Smooth muscle cell (in vitro differentiated cells): Measurements from ENCODE around the gene QSOX2. TPM values are rescaled to one million over a fixed set of nuclear protein-coding genes. Genes with fewer than 3 reads are reported as not detected.

ENCODE experiments used
- DNase-seq: peaks from one replicate; lab custom pipeline; 2025; ENCODE audit not compliant: unreplicated experiment; lab: John Stamatoyannopoulos, UW
- H2AFZ ChIP-seq: fragments of 200-600 bp; sonication (generic); 2 replicates; pipeline ENCODE4 v1.6.0; 2016; ENCODE audit warnings: antibody characterized with exemption, low read depth, mild to moderate bottlenecking
- H3F3A ChIP-seq: fragments of 200-600 bp; sonication (generic); 2 replicates; pipeline ENCODE4 v1.6.0; 2017; ENCODE audit warnings: antibody characterized with exemption, low read depth
- H3K27ac ChIP-seq: fragments of 200-600 bp; sonication (generic); 2 replicates; pipeline ENCODE4 v1.5.1; 2016; ENCODE audit warnings: low read depth, mild to moderate bottlenecking
- H3K27me3 ChIP-seq: fragments of 200-600 bp; sonication (generic); 2 replicates; pipeline ENCODE4 v1.6.1; 2016; ENCODE audit warnings: low read depth, mild to moderate bottlenecking
- H3K36me3 ChIP-seq: fragments of 200-600 bp; sonication (generic); 2 replicates; pipeline ENCODE4 v1.5.1; 2016; ENCODE audit warnings: low read depth
- H3K4me1 ChIP-seq: fragments of 200-600 bp; sonication (generic); 2 replicates; pipeline ENCODE4 v1.5.1; 2016; ENCODE audit warnings: low read depth
- H3K4me2 ChIP-seq: fragments of 200-600 bp; sonication (generic); 2 replicates; pipeline ENCODE4 v1.6.0; 2016; ENCODE audit warnings: mild to moderate bottlenecking
- H3K4me3 ChIP-seq: fragments of 200-600 bp; sonication (generic); 2 replicates; pipeline ENCODE4 v1.5.1; 2016; ENCODE audit warnings: mild to moderate bottlenecking
- H3K79me2 ChIP-seq: fragments of 200-600 bp; sonication (generic); 2 replicates; pipeline ENCODE4 v1.6.0; 2016; ENCODE audit warnings: low read depth, mild to moderate bottlenecking
- H3K9ac ChIP-seq: fragments of 200-600 bp; sonication (generic); 2 replicates; pipeline ENCODE4 v1.6.0; 2016; ENCODE audit warnings: low read depth
- H3K9me3 ChIP-seq: fragments of 200-600 bp; sonication (generic); replicated peaks from 2 replicates; pipeline ENCODE4 v1.5.1; 2016; ENCODE audit warnings: low read depth
- H4K20me1 ChIP-seq: fragments of 200-600 bp; sonication (generic); 2 replicates; pipeline ENCODE4 v1.6.0; 2016; ENCODE audit warnings: low read depth
- CTCF ChIP-seq: fragments of 200-600 bp; sonication (generic); IDR thresholded peaks from 2 replicates; pipeline ENCODE4 v1.5.1; 2017; ENCODE audit warnings: borderline replicate concordance, mild to moderate bottlenecking, antibody characterized with exemption; ENCODE audit not compliant: insufficient read depth, poor library complexity, severe bottlenecking
- WGBS: methylation state at CpG from one replicate; pipeline ENCODE4 v1.1.7; 2016; ENCODE audit warnings: low lambda C conversion rate; 5-methylcytosine and 5-hydroxymethylcytosine counted together
- polyA plus RNA-seq: library from polyadenylated mRNA; unstranded; fragments of >200 nt; fragmentation: Nextera tagmentation; extraction: Ambion mirVana; gene quantifications from 2 replicates; pipeline ENCODE4 v1.2.1, GENCODE V29; 2016
- total RNA-seq: library from RNA; depleted of rRNA; stranded (reverse); fragments of >200 nt; gene quantifications from 2 replicates; pipeline ENCODE4 v1.2.3, GENCODE V29; 2014

Gene QSOX2
- total and polyA plus RNA-seq, 2 experiments from 2014 or later = 1.9 to 8.7 TPM

GRCh38 chr9:136174779-136175615 lies 70.6 kb downstream of the QSOX2 start:
- Histone ChIP-seq H3K79me2 (no peaks in the 10 kb centered on the region), H3K27me3 (no peaks in the 10 kb centered on the region), H3K9ac (no peak overlapping the region), H3K4me3 (no peak overlapping the region), H3K27ac (no peak overlapping the region), H3K4me2 (no peak overlapping the region), H3K4me1 (peaks cover 30% of the 10 kb centered on the region), H3K9me3 (no peaks in the 10 kb centered on the region), H4K20me1 (no peaks in the 10 kb centered on the region), H3K36me3 (no peaks in the 10 kb centered on the region), H3F3A (no peaks in the 10 kb centered on the region), H2AFZ (no peak overlapping the region)
- no peak for DNase-seq
- 75% methylated on average over 8 of the region's 8 CpGs for WGBS
- TF ChIP-seq CTCF = no peak

- whole genome bisulfite sequencing = 92% methylated on average over 14 of the region's 14 CpGs
- no peaks in the 10 kb centered on the region for H3F3A ChIP-seq
- H3K27me3 ChIP-seq = peaks cover under 1% of the 10 kb centered on the region
Measured at GRCh38 chr9:136173648-136174290, 71.8 kb downstream of the QSOX2 start.

GRCh38 chr9:136172412-136173079 lies 73.1 kb downstream of the QSOX2 start:
- Histone ChIP-seq H3K9ac (no peak overlapping the region), H3K4me2 (no peak overlapping the region), H4K20me1 (no peaks in the 10 kb centered on the region), H3K27ac (no peak overlapping the region), H3F3A (no peaks in the 10 kb centered on the region), H3K9me3 (no peaks in the 10 kb centered on the region), H3K4me3 (no peak overlapping the region), H3K27me3 (peaks cover 6% of the 10 kb centered on the region), H2AFZ (no peak overlapping the region), H3K36me3 (no peaks in the 10 kb centered on the region), H3K79me2 (no peaks in the 10 kb centered on the region), H3K4me1 (peaks cover 21% of the 10 kb centered on the region)
- 81% methylated on average over 16 of the region's 16 CpGs for WGBS
- no peak for TF ChIP-seq CTCF
- DNase-seq = no peak

More at GRCh38 chr9:136173648-136174290, 71.8 kb downstream of the QSOX2 start:
- Histone ChIP-seq H3K9me3 (no peaks in the 10 kb centered on the region), H2AFZ (no peak overlapping the region), H3K4me1 (peaks cover 25% of the 10 kb centered on the region), H3K36me3 (no peaks in the 10 kb centered on the region), H3K79me2 (no peaks in the 10 kb centered on the region), H3K27ac (no peak overlapping the region), H4K20me1 (no peaks in the 10 kb centered on the region), H3K4me2 (no peak overlapping the region), H3K9ac (no peak overlapping the region), H3K4me3 (no peak overlapping the region)
- no peak for TF ChIP-seq CTCF
- DNase-seq = no peak
